ENCODE results near the gene CTNS.

The CTNS gene

DNA sequence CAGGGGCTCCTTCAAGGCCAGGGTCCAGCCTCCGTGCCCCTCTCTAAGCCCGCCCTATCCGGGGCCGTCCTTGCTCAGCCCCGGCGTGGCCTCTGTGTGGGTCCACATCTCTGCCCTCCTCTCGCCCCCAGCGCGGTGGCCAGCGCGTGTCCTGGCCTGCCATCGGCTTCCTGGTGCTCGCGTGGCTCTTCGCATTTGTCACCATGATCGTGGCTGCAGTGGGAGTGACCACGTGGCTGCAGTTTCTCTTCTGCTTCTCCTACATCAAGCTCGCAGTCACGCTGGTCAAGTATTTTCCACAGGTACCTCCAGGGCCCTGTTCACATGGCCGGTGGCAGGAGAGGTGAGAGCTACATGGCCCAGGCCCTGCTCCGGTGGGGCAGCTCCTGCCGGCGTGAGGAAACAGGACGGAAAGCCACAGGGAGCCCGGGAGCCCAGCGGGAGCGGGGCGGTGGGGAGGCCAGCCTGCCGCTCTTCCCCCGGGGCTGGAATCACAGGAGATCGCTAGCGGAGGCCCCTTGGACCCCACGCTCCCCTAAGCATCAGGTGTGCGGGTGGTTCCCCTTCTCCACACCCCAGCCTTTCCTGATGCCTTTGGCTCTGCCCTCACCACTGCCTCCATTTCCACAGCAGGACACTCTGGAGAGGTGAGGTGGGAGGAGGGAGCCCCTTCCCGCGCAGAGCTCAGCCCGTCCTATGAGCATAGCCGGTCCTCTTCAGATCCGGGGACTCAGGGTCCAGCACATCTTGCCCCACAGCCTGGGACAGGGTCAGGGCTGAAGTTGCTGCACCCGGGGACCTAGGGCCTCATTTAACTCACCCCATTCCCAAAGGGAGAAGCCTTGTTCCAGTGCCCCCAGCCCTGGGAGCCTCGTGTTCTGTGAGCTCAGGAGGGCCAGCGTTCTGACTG lies 21.6 kb downstream of the CTNS start:
- no peak overlapping the region for H3K4me3 ChIP-seq (ENCODE audit: low read depth, low read length)

DNA sequence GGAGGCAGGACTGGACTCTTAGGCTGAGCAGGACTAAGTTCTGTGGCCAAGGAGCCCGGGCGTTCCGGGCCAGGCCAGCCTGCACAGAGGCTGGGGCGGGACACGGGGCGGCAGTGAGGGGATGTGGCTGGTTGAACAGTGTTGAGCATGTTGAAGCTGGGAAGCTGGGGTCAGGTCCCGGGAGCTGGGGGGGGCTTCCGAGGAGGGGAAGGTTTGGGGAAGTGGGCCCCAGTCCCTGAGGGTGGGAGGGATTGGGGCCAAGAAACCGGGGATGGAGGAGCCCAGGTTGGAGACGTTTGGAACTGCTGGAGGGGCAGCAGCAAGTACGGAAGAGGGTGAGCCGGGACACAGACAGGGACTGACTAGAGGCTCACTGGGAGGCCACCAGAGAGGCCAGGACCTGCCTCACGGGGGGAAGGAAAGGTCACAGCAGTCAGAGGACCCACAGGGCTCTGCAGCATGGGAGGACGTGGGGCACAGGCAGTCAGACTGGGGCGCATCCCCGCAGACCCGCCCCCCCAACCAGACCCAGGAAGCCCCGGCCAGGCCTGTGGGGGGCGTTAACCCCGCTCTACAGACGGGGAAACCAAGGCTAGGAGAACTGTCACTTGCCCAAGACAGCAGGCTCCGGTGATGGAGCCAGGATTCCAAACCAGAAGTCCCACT lies 22.4 kb downstream of the CTNS start:
- H3K4me3 ChIP-seq (ENCODE audit: low read depth, low read length) = no peak overlapping the region

DNA sequence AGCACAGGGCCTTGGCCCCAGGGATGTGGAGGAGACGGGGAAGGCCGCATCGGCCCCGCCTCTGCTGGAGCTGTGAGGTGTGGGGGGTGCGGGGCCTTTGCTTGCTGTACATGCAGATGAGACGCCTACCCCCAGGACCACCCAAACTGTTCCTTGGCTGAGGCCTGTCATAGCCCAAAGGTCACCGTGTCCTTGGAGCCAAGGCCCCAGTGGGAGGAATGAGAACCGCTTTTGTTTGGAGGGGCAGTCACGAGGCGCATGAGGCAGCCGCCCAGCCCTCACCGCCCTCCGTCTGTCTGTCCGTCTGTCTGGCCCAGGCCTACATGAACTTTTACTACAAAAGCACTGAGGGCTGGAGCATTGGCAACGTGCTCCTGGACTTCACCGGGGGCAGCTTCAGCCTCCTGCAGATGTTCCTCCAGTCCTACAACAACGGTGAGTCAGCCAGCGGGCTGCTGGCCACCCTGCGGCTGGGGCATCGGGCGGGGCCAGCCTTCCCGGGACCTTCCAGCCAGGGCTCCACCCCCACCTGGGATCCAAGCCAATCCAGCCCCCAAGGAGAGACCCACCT lies 23.1 kb downstream of the CTNS start:
- H3K4me3 ChIP-seq (ENCODE audit: low read depth, low read length) = no peak overlapping the region

DNA sequence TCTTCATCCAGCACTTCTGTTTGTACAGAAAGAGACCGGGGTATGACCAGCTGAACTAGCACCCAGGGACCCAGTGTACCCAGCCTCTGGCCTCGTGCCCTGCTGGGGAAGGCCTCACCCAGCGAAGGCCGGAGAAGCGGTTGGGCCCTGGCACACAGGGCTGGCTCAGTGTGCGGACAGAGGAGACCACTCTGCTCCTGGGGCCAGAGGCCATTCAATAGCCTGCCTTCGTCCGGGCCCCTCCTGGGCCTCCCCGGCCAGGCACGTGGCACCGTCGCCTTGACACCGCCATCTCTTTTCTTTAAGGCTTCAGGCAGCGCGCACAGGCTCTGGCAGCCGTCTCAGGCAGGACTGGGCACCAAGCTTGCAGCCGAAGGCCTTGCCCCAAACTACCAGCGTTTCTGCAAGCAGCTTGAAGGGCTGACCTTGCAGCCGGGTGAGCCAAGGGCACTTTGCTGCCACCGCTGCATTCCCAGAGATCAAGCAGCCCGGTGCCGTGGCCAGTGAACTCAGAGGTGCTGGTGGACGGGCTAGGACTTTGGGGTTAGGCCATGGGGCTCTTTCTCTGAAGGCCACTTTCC lies 23.8 kb downstream of the CTNS start:
- no peak overlapping the region for H3K4me3 ChIP-seq (ENCODE audit: low read depth, low read length)

DNA sequence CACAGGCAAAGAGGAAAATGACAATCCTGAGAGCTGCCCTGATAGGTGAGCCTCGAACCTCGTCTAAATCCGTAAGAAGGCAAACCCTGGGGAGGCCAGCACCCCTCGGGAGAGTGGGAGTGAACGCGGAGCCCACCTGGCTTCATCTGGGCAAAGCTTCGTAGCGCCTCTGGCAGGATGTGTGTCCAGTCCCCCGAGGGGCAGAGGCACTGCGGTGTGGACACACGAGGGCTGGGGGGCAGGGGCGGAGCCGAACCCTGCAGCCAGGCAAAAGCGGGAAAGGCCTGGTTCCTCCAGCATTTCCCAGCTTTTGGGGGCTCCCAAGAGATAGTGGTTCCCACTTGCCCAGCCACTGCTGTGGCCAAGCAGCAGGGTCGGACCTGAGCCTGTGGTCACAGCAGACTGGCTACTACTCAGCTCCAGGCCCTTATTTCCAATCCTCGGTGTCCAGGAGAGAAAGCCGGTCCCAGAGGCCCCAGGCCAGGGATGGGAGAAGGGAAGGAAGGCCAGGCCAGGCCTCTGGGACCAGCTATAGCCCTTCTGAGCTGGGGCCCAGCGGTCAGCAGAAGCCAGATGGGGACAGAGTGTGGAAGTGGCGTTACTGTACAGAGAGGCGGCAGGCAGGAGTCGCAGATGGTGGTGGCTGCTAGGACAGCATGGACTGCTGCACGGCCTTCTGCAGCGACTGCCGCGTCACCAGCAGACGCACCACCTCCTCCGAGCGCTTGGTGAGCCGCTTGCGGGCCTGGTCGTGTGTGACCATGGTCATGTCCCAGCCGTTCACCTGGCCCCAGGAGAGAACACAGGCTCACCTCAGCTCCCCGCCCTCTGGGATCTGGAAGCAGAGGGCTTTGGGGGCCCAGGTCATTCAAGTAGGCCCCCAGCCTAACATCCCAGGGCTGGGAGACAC lies 26.8 kb downstream of the CTNS start:
- H3K4me3 ChIP-seq (ENCODE audit: low read depth, low read length) = no peak overlapping the region

DNA sequence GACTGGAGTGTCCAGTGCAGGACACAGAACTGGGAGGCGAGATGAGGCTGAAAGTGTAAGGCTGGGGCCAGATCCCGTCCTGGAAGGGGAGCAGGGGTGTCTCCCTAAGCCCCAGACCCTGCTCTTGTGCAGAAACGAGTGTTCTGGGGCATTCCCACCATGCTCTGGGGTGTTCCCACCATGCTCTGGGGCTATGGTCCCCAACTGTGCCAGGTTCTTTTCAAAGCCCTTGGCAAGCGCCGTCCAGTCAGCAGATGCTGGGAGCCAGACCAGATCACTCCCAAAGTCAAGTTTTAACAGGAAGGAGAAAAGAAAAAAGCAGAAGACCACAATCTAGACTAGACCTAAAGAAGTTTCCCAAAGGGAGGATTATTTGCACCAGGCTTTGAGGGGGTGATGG lies 29.3 kb downstream of the CTNS start:
- H3K4me3 ChIP-seq (ENCODE audit: low read depth, low read length) = no peak overlapping the region

DNA sequence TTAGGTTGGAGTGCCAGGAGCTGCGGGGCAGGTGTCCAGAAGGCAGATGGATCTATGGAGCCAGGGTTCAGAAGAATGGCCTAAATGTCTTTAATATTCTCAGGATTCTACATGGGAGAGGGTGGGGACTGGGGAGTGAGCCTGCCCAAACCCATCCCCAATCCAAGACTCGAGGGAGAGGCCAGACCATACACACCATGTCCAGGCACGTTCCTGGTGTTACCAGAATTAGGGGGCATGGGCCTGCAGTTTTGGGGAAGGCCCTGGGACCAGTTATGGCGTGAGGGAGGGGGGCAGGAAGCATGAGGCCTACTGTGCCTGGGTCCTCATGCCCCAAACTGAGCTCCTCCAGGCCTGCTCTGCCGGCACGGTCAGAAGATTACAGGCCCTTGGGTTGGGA lies 30.0 kb downstream of the CTNS start:
- no peak overlapping the region for H3K4me3 ChIP-seq (ENCODE audit: low read depth, low read length)

DNA sequence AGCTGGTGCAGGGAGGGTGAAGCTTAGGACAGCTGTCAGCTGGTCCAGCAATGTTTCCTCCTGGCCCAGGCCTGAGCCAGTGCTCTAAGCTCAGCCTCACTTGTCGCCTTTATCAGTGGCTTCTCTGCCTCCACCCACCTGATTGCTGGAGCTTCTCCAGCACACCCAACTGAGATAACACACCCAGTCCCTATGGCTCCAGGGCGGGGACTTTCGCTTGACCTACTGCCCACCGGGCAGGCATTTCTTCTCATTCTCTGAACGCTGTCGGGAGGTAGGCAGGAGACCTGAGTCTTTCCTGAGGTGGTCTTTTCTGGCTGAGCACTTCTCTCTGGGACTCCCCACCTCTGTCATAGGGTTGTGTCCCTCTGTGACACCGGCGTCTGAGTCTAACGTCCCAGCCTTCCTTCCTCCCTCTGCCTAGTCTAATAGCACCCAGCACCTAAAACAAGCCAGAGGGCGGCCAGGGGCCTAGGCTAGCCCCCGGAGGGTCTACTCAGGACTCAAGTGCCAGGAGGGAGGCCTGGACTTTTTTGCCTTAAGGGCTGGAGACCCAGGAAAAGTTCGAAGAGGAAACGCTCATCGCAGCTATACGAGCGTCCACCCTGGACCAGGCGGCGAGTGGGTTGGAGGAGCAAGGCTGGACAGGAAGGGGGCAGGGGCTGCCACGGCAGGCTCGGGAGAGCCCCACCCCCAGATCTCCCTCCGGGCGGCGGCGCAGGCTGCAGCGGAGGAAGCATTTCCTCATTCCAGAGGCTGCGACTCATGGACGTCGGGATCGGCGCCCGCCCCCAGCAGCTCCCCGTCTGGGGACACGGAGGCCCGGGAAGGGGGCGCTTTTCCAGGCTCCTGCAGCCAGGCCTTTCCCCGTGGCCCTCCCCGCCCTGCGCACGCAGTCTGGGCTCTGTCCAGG lies 31.1 kb downstream of the CTNS start:
- H3K4me3 ChIP-seq (ENCODE audit: low read depth, low read length) = peak overlapping the region; percentile 97

DNA sequence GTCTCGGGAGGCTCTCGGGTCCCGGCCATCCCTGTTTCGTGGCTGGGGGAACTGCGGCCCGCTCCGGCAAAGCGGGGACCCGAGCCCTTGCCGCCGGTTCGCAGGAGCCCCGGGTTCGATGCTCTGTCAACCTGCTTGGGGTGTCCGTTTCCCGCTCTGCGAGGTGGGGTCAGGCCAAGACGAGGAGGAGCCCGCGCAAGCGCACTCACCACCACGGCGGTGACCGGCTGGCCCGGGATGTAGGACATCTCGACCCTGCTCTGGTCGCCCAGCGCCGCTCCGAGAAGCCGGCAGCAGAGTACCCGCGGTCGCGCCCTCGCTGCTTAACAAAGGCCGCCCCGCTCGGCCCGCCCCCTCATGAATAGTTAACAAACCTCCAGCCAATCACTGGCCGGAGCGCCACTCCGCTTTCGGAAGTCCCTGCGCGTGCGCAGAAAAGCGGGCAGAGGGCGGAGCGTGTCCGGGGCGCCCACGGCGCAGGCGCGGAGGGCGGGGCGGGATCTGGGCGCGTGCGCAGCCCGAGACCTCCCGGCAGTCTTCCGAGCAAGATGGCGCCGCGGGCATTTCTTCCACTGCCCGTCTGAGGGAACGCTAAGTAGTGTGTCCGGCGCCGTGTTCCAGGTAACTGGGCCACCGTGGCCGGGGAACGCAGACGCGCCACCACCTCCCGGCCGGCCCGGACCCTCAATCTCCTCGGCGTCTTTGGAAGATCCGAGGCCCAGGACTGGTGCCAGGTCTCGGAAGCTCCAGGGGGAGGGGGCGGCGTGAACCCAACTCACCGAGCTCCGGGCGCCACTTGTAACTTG lies 31.9 kb downstream of the CTNS start, which contains the start of the genes EMC6 and TAX1BP3:
TSS of gene EMC6 (plus strand) at position 534 of the 806 bp plus-strand sequence. CDS start 335 bp downstream, outside the sequence.
TSS of gene TAX1BP3 (minus strand) at position 300 of the 806 bp plus-strand sequence. CDS start at position 248, 52 bp downstream.
- peak within 1 kb of the TSS; percentile 97 for H3K4me3 ChIP-seq (ENCODE audit: low read depth, low read length)

DNA sequence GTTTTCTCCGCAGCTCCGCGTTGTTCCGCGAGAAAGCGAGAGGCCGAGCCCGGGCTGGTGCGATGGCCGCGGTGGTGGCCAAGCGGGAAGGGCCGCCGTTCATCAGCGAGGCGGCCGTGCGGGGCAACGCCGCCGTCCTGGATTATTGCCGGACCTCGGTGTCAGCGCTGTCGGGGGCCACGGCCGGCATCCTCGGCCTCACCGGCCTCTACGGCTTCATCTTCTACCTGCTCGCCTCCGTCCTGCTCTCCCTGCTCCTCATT lies 32.5 kb downstream of the CTNS start:
- H3K4me3 ChIP-seq (ENCODE audit: low read depth, low read length) = peak overlapping the region; percentile 97

DNA sequence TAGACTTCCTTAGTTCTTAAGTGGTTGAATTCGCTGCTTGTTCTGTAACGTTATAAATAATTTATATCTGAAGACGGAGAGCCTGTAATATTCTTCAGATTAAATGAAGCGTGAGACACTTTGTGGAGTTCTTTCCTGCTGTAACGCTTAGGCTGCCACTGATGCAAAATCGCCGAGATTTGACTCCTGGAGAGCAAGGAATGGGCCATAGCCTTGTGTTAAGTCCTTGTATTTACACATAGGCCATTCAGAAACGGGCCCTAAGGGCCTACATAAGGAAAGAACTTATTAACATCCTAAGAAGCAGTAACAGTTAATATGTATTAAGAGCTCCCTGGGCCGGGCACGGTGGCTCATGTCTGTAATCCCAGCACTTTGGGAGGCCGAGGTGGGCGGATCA lies 33.0 kb downstream of the CTNS start:
- H3K4me3 ChIP-seq (ENCODE audit: low read depth, low read length) = peak overlapping the region; percentile 97

DNA sequence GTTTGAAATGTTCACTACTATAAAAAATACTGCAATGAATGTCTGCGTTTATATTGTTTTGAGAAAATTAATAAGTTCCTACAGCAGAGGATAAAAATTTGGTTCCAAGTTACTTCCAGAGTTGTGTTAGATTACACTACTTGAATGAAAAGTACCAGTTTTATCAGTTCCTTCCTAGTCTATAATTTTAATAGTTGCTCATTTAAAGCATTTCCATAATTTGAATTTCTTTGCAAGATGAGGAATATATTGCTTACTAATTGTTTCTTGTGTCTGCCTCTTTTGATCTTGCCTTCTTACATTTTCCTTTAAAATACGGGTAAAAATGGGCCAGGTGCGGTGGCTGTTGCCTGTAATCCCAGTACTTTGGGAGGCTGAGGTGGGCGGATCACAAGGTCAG lies 36.0 kb downstream of the CTNS start:
- no peak overlapping the region for H3K4me3 ChIP-seq (ENCODE audit: low read depth, low read length)

DNA sequence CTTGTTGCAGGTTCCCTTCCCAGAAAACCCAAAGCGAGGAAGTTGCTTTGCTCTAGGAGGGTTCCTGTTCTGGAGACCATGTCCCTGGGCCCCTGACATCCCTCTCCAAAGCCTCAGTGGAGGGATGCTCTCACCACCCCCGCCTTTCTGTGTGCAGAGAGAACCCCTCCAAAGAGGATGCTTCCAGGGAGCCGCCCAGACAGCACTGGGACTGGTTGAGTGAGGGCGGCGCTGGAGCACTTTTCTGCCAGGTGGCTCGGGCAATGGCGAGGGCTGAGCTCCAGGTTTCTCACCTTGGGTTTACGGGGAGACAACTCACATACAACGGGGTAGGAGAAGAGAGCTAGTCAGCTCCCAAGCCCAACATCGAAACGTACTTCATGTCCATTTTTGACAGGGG lies 39.3 kb downstream of the CTNS start:
- H3K4me3 ChIP-seq (ENCODE audit: low read depth, low read length) = no peak overlapping the region

DNA sequence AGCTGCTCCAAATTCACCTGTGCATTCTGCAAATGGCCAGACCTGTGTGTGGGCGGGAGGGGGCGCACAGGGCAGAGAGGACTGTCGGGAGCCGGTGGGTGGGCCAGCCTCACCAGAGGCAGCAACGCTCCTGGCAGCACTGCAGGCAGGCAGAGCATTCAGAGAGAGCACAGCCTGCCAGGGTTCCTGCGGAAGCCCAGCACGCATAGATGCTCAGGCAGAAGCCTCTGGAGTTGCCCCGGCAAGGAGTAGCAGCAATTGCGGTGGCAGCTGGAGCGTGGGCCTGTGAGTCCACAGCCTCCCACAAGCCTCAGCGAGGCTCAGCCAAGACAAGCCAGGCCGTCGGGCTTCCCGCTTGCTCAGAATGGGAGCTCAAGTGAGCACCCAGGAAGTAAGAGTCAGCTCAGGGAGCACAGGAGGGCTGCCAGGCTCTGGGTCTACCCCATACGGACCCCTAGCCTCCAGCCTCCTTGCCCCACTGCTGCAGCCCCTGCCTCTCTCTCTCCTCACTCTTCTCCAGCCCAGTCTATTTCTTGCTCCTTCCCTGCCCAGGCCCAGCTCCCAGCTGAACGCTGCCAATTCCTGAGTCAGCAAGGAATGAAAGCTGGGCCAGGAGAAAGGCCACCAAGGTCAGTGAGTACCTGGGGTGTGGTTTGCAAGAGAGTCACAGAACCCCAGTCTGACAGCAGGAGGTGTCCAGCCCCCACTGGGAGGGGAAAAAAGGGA lies 41.7 kb downstream of the CTNS start:
- no peak overlapping the region for H3K4me3 ChIP-seq (ENCODE audit: low read depth, low read length)

DNA sequence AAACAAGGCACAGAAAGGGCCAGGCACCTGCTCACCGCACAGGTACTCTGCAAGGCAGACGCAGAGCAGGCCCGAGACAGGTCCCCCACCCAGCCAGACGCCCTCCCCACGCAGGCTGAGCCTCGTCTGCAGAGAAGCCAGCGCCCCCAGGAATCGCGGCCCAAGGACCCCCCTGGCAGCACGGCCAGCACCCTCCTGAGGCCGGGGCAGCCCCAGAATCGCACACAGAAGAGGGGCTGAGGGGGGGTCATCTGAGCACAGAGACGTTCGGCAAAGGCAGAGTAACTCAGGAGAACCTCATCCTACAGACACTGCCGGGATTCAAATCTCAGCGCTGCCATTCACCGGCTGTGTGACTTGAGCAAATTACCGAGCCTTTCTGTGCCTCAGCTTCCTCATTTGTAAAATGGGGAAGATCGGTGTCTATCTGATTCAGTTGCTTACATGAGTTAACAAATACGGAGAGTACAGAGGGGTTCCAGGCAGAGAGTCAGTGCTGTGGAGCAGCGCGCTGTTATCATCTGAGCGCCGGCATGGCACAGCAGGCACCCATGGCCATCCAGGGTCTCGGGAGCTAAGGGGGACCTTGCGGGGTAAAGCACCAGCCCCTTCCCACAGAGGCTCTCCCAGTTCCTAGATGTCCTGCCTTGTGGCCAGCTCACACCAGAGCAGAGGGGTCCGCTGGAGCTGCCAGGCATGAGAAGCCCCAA lies 42.4 kb downstream of the CTNS start:
- H3K4me3 ChIP-seq (ENCODE audit: low read depth, low read length) = no peak overlapping the region

DNA sequence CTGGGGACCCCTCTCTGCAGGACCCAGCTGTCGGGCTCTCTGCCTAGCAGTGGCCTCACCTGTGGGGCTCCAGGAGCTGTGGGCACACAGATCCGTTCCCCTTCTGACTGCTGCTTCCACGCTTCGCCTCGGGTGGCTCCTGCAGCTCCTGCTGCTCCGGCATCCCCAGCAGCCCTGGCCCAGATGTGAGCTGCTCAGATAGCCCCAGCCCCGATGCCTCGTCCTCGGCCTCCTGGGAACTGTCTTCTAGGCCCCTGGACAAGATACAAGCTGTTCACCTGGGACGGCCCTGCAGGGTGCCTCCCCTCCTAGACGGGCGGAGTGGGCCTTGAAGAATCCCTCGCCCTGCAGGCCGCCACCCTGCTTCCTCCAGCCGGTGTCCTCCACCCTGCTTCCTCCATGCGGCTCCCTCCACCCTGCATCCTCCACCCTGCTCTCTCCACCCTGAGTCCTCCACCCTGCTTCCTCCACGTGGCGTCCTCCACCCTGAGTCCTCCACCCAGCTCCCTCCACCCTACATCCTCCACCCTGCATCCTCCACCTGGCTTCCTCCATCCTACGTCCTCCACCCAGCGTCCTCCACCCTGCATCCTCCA lies 43.1 kb downstream of the CTNS start:
- no peak overlapping the region for H3K4me3 ChIP-seq (ENCODE audit: low read depth, low read length)

DNA sequence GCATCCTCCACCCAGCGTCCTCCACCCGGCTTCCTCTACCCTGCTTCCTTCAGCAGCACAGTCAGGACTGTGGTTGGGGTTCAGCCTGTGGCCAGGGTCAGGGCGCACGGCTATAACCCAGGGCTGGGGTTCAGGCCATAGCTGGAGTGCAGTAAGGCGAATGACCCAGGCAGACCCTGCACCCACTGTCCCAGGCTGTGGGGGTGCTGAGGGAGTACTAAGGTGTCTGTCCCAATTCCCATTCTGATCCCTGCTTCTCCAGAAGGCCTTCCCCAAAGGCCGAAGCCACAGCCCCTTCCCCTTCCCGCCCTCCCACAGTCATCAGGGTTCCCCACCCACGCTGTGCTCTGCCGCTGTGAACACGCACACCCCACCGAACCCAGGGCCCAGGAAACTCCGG lies 44.5 kb downstream of the CTNS start:
- H3K4me3 ChIP-seq (ENCODE audit: low read depth, low read length) = no peak overlapping the region

Data from iPS-11a (cell line).